Smooth muscle cell (in vitro differentiated cells): ENCODE data around the gene SLC35A5. TPM values are rescaled to one million over a fixed set of nuclear protein-coding genes. Genes with fewer than 3 reads are reported as not detected.

Source experiments
- DNase-seq: peaks from one replicate; lab custom pipeline; 2025; ENCODE audit not compliant: unreplicated experiment; lab: John Stamatoyannopoulos, UW
- H2AFZ ChIP-seq: fragments of 200-600 bp; sonication (generic); 2 replicates; pipeline ENCODE4 v1.6.0; 2016; ENCODE audit warnings: antibody characterized with exemption, low read depth, mild to moderate bottlenecking
- H3F3A ChIP-seq: fragments of 200-600 bp; sonication (generic); 2 replicates; pipeline ENCODE4 v1.6.0; 2017; ENCODE audit warnings: antibody characterized with exemption, low read depth
- H3K27ac ChIP-seq: fragments of 200-600 bp; sonication (generic); 2 replicates; pipeline ENCODE4 v1.5.1; 2016; ENCODE audit warnings: low read depth, mild to moderate bottlenecking
- H3K27me3 ChIP-seq: fragments of 200-600 bp; sonication (generic); 2 replicates; pipeline ENCODE4 v1.6.1; 2016; ENCODE audit warnings: low read depth, mild to moderate bottlenecking
- H3K36me3 ChIP-seq: fragments of 200-600 bp; sonication (generic); 2 replicates; pipeline ENCODE4 v1.5.1; 2016; ENCODE audit warnings: low read depth
- H3K4me1 ChIP-seq: fragments of 200-600 bp; sonication (generic); 2 replicates; pipeline ENCODE4 v1.5.1; 2016; ENCODE audit warnings: low read depth
- H3K4me2 ChIP-seq: fragments of 200-600 bp; sonication (generic); 2 replicates; pipeline ENCODE4 v1.6.0; 2016; ENCODE audit warnings: mild to moderate bottlenecking
- H3K4me3 ChIP-seq: fragments of 200-600 bp; sonication (generic); 2 replicates; pipeline ENCODE4 v1.5.1; 2016; ENCODE audit warnings: mild to moderate bottlenecking
- H3K79me2 ChIP-seq: fragments of 200-600 bp; sonication (generic); 2 replicates; pipeline ENCODE4 v1.6.0; 2016; ENCODE audit warnings: low read depth, mild to moderate bottlenecking
- H3K9ac ChIP-seq: fragments of 200-600 bp; sonication (generic); 2 replicates; pipeline ENCODE4 v1.6.0; 2016; ENCODE audit warnings: low read depth
- H3K9me3 ChIP-seq: fragments of 200-600 bp; sonication (generic); replicated peaks from 2 replicates; pipeline ENCODE4 v1.5.1; 2016; ENCODE audit warnings: low read depth
- H4K20me1 ChIP-seq: fragments of 200-600 bp; sonication (generic); 2 replicates; pipeline ENCODE4 v1.6.0; 2016; ENCODE audit warnings: low read depth
- WGBS: methylation state at CpG from one replicate; pipeline ENCODE4 v1.1.7; 2016; ENCODE audit warnings: low lambda C conversion rate; 5-methylcytosine and 5-hydroxymethylcytosine counted together
- polyA plus RNA-seq: library from polyadenylated mRNA; unstranded; fragments of >200 nt; fragmentation: Nextera tagmentation; extraction: Ambion mirVana; gene quantifications from 2 replicates; pipeline ENCODE4 v1.2.1, GENCODE V29; 2016
- total RNA-seq: library from RNA; depleted of rRNA; stranded (reverse); fragments of >200 nt; gene quantifications from 2 replicates; pipeline ENCODE4 v1.2.3, GENCODE V29; 2014
- TF ChIP-seq, protein P1 (sequence below): fragments of 200-600 bp; sonication (generic); IDR thresholded peaks from 2 replicates; pipeline ENCODE4 v1.5.1; 2017; ENCODE audit warnings: borderline replicate concordance, mild to moderate bottlenecking, antibody characterized with exemption; ENCODE audit not compliant: insufficient read depth, poor library complexity, severe bottlenecking

Gene SLC35A5
- total and polyA plus RNA-seq, 2 experiments from 2014 or later = 18.1 to 28.0 TPM

- no peaks in the 10 kb centered on the region for H3K4me1 ChIP-seq
- TF ChIP-seq, protein P1, sequence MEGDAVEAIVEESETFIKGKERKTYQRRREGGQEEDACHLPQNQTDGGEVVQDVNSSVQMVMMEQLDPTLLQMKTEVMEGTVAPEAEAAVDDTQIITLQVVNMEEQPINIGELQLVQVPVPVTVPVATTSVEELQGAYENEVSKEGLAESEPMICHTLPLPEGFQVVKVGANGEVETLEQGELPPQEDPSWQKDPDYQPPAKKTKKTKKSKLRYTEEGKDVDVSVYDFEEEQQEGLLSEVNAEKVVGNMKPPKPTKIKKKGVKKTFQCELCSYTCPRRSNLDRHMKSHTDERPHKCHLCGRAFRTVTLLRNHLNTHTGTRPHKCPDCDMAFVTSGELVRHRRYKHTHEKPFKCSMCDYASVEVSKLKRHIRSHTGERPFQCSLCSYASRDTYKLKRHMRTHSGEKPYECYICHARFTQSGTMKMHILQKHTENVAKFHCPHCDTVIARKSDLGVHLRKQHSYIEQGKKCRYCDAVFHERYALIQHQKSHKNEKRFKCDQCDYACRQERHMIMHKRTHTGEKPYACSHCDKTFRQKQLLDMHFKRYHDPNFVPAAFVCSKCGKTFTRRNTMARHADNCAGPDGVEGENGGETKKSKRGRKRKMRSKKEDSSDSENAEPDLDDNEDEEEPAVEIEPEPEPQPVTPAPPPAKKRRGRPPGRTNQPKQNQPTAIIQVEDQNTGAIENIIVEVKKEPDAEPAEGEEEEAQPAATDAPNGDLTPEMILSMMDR = no peak
- H3K9me3 ChIP-seq = no peaks in the 10 kb centered on the region
- DNase-seq = no peak
- no peaks in the 10 kb centered on the region for H4K20me1 ChIP-seq
- no peaks in the 10 kb centered on the region for H3K27me3 ChIP-seq
- no peak overlapping the region for H3K4me3 ChIP-seq
- H3K9ac ChIP-seq = no peak overlapping the region
- no peak overlapping the region for H2AFZ ChIP-seq
- no peaks in the 10 kb centered on the region for H3K79me2 ChIP-seq
- H3K27ac ChIP-seq = no peak overlapping the region
- H3F3A ChIP-seq = peaks cover 2% of the 10 kb centered on the region
- H3K36me3 ChIP-seq = peaks cover 4% of the 10 kb centered on the region
- H3K4me2 ChIP-seq = no peak overlapping the region
Observed at GRCh38 chr3:112598731-112599130, 36.9 kb downstream of the SLC35A5 start.

- Histone ChIP-seq H3K4me2 (peak overlapping the region; percentile 1), H3K27me3 (no peaks in the 10 kb centered on the region), H3K27ac (no peak overlapping the region), H3F3A (peaks cover 5% of the 10 kb centered on the region), H3K79me2 (no peaks in the 10 kb centered on the region), H2AFZ (no peak overlapping the region), H3K4me3 (no peak overlapping the region), H3K9me3 (no peaks in the 10 kb centered on the region), H4K20me1 (no peaks in the 10 kb centered on the region), H3K36me3 (no peaks in the 10 kb centered on the region), H3K4me1 (no peaks in the 10 kb centered on the region), H3K9ac (no peak overlapping the region)
- TF ChIP-seq, protein P1 = no peak
- DNase-seq = no peak
Observed at GRCh38 chr3:112602217-112602838, 40.5 kb downstream of the SLC35A5 start.

GRCh38 chr3:112604536-112604935 lies 42.7 kb downstream of the SLC35A5 start:
- H3K36me3 ChIP-seq = no peaks in the 10 kb centered on the region
- H3K4me1 ChIP-seq = peaks cover 7% of the 10 kb centered on the region
- DNase-seq = no peak
- no peaks in the 10 kb centered on the region for H4K20me1 ChIP-seq
- no peaks in the 10 kb centered on the region for H3K27me3 ChIP-seq
- WGBS = 19% methylated on average over 4 of the region's 4 CpGs
- H3K4me3 ChIP-seq = no peak overlapping the region
- no peaks in the 10 kb centered on the region for H3K79me2 ChIP-seq
- peak overlapping the region; percentile 64 for H3K4me2 ChIP-seq
- peaks cover 5% of the 10 kb centered on the region for H3F3A ChIP-seq
- H3K9me3 ChIP-seq = no peaks in the 10 kb centered on the region
- peak overlapping the region; percentile 72 for H3K27ac ChIP-seq
- no peak overlapping the region for H3K9ac ChIP-seq
- TF ChIP-seq, protein P1 = no peak
- no peak overlapping the region for H2AFZ ChIP-seq

GRCh38 chr3:112605285-112605684 lies 43.4 kb downstream of the SLC35A5 start:
- H3K4me1 ChIP-seq = peaks cover 7% of the 10 kb centered on the region
- H3K36me3 ChIP-seq = no peaks in the 10 kb centered on the region
- no peaks in the 10 kb centered on the region for H4K20me1 ChIP-seq
- no peak overlapping the region for H3K4me3 ChIP-seq
- peaks cover 5% of the 10 kb centered on the region for H3F3A ChIP-seq
- H2AFZ ChIP-seq = no peak overlapping the region
- H3K9ac ChIP-seq = no peak overlapping the region
- peak overlapping the region; percentile 64 for H3K4me2 ChIP-seq
- H3K9me3 ChIP-seq = no peaks in the 10 kb centered on the region
- DNase-seq = no peak
- no peaks in the 10 kb centered on the region for H3K79me2 ChIP-seq
- H3K27me3 ChIP-seq = no peaks in the 10 kb centered on the region
- WGBS = 86% methylated on average over 9 of the region's 9 CpGs
- H3K27ac ChIP-seq = peak overlapping the region; percentile 72
- TF ChIP-seq, protein P1 = no peak
